HG03159 (cell line): ENCODE data around the gene UBA1.
A peak's percentile ranks its signal among the peaks of the same experiment; 100 is the strongest.

Experiments used
- ATAC-seq: cut with Tn5 transposase; IDR thresholded peaks from one replicate; pipeline ENCODE4 v1.9.1; 2021; ENCODE audit warnings: mild to moderate bottlenecking, moderate library complexity; ENCODE audit not compliant: unreplicated experiment

UBA1 gene

DNA sequence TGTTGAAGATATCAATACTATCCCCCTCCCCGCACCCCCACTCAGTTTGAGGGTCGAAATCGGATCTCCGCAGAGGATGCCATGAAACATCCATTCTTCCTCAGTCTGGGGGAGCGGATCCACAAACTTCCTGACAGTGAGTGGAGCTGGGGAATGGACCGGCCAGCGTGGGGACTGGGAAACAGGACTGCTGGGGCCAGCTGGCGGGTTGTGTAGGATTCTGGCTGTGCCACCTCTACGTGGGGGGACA, 33.6 kb downstream of the UBA1 start:
- no peak for ATAC-seq

DNA sequence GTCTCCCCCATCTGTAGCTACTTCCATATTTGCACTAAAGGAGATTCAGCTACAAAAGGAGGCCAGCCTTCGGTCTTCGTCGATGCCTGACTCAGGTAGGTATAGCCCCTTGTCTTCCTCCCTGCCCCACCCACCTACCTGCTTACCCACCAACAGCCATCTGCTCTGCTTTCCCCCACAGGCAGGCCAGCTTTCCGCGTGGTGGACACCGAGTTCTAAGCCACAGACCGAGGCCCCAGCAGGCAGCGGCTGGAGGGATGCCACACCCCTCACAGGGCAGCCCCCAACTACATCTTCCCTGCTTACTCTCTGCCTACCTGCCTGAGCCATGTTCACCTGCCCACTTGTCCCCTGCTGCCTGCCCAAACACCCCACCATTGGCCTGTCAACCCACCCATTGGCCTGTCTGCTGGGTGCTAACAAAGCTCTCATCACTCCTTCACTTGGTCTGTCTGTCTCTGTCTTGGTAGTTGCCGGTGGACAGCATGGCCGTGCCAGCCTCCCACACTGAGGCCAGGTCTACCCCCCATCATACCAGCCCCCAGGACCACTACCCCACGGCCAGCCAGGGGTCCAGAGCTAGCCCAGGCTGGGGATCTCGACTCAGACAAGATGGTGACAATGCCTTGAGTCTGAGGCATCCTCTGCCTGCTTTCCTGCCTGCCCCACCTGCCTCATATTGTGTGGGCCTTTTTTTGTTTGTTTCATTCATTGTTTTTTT, 35.1 kb downstream of the UBA1 start:
- no peak for ATAC-seq

DNA sequence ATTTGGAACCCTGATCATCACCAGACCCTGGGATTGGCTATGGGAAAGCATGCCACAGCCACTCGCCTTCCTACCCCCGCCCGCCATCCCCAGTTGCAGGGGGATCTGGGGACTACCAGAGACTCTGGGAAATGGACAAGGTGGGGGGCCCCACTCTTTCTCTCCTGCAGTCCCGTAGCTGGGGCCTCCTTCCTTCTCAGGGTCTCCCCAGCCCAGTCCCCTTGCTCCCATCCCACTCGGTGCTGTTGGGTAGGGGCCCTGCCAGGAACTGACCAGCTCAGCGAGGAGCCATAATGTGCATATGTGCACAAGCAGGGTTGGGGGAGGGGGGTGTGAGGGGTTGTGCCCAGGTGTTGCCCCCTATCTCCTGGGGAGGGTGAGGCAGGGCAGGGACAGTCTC, 35.8 kb downstream of the UBA1 start:
- ATAC-seq, result no peak

DNA sequence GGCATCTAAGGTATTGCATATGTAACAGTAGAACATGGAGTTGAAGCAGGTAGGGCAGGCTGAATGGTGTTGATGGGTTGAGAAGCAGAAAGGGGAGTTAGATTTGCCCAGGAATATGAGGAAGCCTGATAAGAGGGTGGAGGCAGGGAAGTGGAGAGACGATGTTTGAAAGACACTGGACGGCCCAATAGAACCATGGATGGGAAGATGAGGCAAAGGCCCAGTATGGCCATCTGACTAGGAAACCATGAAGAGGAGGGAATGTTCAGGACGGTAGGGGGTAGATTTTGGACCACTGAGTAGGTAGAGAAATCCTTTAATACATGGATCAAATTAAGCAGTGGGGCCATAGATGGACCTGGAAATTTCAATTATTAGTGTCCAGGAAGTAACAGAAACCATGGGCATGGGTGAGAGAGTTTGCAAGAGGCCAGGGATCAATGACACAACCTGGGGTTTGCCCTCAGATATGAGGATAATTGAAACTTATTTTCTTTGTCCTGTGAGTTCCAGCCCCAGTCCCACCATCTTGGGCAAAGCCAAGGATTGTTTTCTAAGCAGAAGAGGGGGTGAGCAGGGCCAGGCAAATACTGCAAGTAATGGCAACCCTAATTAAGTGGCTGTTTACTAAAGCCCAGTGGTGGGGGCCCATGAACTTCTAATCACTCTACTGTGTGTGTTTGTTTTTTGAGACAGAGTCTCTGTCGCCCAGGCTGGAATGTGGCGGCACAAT, 36.7 kb downstream of the UBA1 start:
- ATAC-seq, result no peak

DNA sequence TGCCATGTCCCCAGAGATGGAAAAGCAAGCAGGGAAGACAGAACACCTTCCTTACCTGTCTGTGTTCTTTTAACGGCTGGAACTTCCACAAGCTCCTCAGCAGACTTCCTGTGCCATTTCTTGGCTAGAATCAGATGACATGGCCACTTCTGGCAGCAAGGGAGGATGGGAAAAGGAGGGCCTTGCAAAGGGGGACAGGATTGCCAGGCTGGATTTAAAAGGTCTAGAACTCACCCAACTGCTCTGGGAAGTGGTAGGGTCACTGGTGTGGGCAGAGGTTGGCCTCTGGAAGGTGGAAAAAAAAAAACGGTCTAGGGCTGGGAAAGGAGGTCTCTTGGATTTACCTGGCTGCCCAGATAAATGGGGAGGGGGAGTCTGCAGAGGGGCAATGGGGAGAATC, 37.5 kb downstream of the UBA1 start:
- no peak for ATAC-seq

DNA sequence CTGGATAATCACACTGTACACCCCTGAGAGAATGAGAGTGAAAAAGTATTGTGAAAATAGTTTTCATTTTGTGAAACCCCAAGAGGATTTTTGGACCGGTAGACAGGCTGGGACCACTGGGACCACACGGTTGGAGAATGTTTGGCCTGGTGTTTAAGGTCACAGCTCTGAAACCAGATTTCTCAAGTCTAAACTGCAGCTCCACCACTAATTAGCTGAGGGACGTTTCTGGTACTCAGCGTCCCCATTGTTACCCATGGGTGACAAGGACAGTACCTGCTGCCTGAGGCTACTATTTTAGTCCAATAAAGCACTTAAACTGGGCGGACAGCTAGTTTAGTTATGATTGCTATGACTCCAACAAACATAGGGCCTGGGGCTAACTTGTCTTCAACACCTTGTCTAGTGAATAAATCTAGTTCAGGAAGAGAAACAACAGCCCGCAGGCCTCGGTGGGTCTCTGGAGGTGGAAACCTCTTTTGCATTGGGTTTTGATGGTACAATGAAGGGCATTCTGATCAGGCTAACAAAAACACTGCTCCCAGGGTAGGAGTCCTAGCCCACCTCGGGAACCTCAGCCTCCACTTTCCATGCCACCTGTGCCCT, 38.7 kb downstream of the UBA1 start:
- no peak for ATAC-seq

DNA sequence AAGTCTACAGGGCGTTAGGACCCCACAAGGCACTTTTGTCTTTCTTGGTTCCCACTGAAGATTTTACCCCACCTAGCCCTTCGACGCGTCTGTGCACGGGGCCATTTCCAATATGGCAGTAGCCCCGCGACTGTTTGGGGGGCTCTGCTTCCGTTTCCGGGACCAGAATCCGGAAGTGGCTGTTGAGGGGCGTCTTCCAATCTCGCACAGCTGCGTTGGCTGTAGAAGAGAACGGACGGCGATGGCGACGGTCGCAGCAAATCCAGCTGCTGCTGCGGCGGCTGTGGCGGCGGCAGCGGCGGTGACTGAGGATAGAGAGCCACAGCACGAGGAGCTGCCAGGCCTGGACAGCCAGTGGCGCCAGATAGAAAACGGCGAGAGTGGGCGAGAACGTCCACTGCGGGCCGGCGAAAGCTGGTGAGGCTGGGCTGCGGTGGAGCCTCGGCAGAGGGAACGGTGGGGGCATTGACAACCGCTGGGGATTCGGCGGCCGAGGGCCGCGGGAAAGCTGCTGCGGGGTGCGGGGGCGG, 39.2 kb downstream of the UBA1 start, which contains the start of gene USP11:
USP11 (plus strand) TSS at position 207 of the 530 bp plus-strand sequence; CDS start at position 242, 35 bp downstream.
- no peak for ATAC-seq

DNA sequence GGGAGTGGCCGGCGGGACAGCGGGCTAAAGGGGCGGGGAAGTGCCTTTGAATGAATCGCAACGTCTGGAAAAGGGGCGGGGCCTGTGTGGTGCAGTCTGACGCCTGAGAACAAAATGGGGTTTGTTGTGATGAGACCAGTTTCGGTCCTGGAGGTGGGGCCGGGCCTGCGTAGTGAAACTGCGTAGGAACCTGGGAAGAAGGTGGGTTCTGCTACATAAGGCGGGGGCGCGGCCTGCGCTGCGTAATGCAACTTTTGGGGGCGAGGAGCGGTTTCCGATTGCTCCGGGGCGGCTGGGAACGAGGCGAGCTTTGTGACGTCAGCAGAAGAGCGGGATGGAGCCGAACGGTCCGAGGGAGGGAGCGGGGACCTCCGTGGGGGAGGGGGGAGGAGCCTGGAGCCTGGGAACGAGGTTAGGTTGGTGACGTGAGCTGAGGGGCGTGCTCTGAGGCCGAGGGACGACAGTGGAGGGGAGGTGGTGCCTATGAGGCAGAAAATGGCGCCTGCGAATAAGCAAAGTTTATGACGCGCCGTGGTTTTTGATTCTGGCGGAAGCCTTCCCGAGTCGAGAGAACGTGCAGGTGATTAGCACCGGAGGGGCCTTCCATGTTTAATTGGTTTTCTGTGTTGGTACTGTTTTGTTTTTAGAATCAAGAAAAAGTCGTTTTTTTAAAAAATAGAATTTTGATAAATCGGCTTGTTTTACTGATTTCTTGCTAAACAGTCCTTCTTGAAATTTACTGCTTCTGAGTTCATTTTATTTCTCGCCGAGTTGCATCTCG, 39.9 kb downstream of the UBA1 start:
- ATAC-seq, result peak; percentile 81

DNA sequence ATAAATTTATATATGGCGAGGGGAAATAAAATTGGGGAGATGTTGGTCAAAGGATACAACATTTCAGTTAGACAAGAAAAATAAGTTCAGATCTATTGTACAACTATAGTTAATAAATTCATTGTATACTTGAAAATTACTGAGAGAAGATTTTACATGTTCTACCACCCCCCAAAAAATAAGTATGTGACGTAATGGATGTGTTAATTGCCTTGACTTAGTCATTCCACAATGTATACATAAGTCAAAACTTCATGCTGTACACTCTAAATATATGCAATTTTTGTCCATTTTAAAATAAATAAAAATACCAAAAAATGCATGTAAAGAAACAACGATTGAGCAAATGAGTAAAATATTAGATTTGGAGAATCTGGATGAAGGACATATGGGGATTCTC, 41.0 kb downstream of the UBA1 start:
- no peak for ATAC-seq

DNA sequence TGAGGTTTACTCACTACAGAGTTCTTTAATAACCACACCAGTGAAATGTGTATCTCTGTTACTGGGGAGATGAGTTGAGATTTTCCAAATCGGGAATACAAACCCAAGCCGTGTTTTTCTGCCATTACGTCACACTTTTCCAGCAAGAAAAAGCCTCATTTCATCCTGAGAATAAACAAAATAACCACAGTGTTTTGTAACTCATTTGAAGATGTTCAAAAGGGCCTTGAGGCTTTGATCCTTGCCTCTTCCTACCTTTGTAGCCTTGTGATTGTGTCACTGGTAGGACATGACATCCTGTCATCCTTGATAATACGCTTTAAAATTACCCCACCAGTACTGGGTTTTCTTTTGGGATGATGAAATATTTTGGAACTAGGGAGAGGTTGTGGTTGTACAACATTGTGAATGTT, 42.1 kb downstream of the UBA1 start:
- ATAC-seq, result no peak

DNA sequence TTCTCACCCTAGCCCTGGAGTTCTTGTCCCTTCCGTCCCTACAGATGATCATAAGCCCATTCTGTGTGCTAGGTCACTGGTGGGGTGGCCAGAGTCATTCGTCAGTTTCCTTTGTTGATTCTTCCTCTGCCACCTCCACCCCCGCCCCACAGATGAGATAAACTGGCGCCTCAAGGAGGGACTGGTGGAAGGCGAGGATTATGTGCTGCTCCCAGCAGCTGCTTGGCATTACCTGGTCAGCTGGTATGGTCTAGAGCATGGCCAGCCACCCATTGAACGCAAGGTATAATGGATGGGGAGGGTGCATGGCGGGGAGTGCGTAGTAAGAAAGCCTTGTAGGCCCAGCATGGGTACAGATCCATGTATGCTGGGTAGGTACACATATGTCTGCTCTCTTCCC, 45.6 kb downstream of the UBA1 start:
- ATAC-seq, result no peak

DNA sequence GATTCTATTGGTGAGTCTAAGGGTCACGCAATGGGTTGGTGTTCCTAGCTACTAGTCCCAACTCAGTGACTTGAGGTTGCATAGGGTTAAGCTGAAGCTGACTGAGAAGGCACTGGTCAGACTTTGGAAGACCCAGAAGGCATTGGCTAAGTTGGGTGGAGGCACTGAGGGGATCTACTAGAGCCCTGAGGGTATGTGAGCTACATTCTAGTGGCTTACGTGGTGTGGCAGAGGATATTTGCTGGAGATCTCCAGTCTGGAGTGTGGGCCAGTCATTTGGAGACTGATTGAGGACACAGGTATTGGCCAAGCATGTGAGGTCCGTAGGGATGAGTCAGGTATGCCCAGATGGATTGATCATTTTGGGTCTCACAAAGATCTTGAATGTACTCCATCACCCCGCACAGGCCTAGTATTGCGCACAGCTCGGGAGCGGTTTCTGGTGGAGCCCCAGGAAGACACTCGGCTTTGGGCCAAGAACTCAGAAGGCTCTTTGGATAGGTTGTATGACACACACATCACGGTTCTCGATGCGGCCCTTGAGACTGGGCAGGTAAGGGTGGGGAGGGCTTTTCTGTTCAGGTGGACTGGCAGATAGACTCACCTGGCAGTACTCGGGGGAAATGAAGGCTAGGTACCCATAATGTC, 46.4 kb downstream of the UBA1 start:
- ATAC-seq, result no peak

DNA sequence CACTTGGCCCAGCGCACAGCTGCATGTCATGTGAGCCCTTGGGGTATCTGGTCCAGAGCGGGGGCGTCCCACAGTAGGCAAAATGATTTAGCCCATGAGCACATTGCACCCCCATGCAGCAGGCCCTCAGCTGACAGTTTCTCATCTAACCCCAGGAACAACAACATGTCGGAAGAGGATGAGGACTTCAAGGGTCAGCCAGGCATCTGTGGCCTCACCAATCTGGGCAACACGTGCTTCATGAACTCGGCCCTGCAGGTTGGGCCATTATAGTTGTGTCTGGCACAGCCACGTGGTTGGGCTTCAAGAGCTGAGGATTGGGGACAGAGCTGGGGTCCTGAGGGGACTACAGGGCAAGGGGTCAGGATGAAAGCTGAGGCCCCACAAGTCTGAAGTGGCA, 47.0 kb downstream of the UBA1 start:
- ATAC-seq, result no peak

DNA sequence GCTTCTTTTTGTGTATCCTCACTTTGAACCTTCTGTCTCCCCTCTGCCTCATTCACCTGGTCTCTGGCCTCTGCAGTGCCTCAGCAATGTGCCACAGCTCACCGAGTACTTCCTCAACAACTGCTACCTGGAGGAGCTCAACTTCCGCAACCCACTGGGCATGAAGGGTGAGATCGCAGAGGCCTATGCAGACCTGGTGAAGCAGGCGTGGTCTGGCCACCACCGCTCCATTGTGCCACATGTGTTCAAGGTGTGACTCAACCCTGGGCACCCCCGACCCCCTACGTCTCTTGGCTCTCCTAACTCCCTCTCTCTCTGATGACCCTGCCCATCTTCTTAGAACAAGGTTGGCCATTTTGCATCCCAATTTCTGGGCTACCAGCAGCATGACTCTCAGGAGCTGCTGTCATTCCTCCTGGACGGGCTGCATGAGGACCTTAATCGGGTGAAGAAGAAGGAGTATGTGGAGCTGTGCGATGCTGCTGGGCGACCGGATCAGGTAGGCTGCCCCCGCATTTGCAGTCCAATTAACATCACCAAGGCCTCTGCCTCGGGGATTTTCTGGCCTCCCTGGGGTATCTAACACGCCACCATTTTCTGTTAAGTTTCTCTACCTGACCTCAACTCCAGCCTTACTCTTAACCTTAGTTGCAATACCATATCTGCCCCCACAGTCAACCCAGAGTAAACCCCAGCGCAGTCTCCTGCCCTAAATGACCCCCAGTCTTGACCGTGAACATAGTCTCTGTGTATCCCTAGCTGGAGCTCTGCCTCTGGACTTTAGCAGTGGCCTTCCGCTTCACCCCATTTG, 47.8 kb downstream of the UBA1 start:
- ATAC-seq, result no peak

DNA sequence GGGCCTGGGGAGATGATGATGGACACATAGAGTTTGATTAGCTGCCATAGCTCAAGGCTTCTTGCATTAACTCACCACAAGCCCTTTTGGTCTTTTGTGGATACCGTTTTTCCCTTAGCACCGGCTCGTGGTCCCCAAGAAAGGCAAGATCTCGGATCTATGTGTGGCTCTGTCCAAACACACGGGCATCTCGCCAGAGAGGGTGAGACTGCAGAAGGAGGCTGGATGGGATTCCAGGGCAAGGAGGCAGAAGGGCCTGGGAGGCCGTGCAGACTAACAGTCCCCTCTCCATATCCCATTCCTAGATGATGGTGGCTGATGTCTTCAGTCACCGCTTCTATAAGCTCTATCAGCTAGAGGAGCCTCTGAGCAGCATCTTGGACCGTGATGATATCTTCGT, 48.7 kb downstream of the UBA1 start:
- ATAC-seq, result no peak

DNA sequence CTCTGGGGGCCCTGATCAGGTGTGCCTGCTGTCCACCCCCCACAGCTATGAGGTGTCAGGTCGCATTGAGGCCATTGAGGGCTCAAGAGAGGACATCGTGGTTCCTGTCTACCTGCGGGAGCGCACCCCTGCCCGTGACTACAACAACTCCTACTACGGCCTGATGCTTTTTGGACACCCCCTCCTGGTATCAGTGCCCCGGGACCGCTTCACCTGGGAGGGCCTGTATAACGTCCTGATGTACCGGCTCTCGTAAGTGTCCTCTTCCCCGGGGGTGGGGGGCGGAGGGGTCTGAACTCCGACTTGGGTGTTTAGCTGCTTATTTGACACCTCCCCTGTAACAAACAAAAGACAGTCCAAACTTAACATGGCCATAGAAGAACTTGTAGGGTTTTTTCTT, 49.7 kb downstream of the UBA1 start:
- no peak for ATAC-seq

DNA sequence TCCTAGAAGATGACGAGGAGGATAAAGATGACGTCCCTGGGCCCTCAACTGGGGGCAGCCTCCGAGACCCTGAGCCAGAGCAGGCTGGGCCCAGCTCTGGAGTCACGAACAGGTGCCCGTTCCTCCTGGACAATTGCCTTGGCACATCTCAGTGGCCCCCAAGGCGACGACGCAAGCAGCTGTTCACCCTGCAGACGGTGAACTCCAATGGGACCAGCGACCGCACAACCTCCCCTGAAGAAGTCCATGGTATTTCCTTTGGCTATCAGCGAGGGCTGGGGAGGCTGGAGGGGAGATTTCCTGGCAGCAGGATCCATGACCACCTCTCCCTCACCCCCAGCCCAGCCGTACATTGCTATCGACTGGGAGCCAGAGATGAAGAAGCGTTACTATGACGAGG, 51.0 kb downstream of the UBA1 start:
- no peak for ATAC-seq

DNA sequence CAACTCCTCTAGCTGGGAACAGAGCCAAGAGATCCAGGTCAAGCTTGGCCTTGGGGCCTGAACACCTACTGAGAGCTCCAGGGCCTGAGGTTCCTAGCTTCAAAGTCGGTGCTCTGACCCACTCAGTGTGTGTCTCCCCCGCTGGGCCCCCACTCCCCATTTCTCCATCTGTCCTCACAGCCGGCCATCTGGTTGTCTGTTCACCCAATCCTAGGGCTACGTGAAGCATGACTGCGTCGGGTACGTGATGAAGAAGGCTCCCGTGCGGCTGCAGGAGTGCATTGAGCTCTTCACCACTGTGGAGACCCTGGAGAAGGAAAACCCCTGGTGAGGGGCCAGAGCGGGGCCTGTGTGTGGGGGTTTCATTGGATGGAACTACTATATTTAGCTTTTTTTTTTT, 51.5 kb downstream of the UBA1 start:
- no peak for ATAC-seq

DNA sequence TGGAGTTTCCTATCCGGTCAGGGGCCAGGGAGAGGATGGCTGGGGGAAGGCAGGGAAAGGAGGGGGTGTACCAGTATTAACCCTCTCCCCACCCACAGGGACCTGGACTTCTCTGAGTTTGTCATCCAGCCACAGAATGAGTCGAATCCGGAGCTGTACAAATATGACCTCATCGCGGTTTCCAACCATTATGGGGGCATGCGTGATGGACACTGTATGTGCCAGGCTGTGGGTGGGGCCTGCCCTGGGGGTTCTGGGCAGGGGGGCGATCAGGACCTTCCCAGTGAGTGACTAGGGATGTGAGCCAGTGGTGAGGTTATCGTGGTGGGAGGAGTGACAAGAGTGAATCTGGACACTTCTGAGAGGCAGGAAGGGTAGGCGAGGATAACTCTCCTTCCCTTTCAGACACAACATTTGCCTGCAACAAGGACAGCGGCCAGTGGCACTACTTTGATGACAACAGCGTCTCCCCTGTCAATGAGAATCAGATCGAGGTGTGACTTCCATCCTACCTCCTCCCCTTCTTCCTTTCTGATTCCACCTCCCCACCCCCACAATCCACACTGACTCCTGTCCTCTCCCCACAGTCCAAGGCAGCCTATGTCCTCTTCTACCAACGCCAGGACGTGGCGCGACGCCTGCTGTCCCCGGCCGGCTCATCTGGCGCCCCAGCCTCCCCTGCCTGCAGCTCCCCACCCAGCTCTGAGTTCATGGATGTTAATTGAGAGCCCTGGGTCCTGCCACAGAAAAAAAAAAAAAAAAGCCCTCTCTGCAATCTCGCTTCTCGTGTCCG, 53.8 kb downstream of the UBA1 start:
- ATAC-seq, result no peak
